ENCODE measurements around the gene LRRK1.

Gene LRRK1

DNA sequence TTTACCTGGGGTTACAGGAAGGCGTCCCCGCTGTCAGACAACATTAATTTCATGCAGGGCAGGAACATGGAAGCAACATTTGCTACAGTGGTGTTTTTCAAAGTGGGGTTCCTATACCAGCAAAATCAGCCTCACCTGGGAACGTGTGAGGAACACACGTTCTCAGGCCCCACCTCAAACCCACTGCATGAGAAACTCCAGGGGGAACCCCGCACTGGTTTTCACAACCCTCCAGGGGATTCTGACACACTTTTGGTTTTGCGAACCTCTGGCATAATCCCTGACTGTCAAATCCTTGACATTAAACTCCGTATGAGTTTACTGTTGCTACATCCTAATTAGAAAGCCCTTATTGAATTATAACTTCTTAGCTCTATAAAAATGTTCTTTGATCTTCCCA, 127.7 kb downstream of the LRRK1 start:
- no peaks in the 10 kb centered on the region for H3K27me3 ChIP-seq (ENCODE audit: control insufficient read depth in 3 of 3, insufficient read depth in 3 of 3, low read depth in 1 of 3, low read length in 3 of 3)
- H2BK15ac ChIP-seq (ENCODE audit: low read length), result no peak overlapping the region
- no peak overlapping the region for H3K9ac ChIP-seq (ENCODE audit: low read depth, low read length, poor library complexity)
- H3K14ac ChIP-seq (ENCODE audit: low read length), result no peak overlapping the region
- H2BK5ac ChIP-seq (ENCODE audit: low read length), result no peak overlapping the region
- no peaks in the 10 kb centered on the region for H3K9me3 ChIP-seq (replicated peaks in 1 of 2; ENCODE audit: control insufficient read depth in 2 of 2, insufficient read depth in 1 of 2, low read depth in 1 of 2, low read length in 2 of 2)
- no peak for DNase-seq (ENCODE audit: low spot score)
- H3K4me3 ChIP-seq (ENCODE audit: low read length in 2 of 2), result no peak overlapping the region
- no peak overlapping the region for H4K8ac ChIP-seq (ENCODE audit: low read depth, low read length)
- no peak overlapping the region for H2AFZ ChIP-seq (ENCODE audit: low read length)
- no peak overlapping the region for H2BK120ac ChIP-seq (ENCODE audit: low read depth, low read length)
- no peak overlapping the region for H3K18ac ChIP-seq (ENCODE audit: low read length)
- H3K4me2 ChIP-seq (ENCODE audit: insufficient read depth, low read length, poor library complexity, severe bottlenecking), result no peak overlapping the region
- no peak overlapping the region for H4K91ac ChIP-seq (ENCODE audit: low read depth, low read length, poor library complexity)
- WGBS, 2 donors (ENCODE audit: extremely low coverage in 2 of 2, insufficient read length in 2 of 2, insufficient replicate concordance in 1 of 2), result no CpG with 5 or more reads among the region's 7 CpGs
- no peak overlapping the region for H2BK12ac ChIP-seq (ENCODE audit: low read length)
- H3K23ac ChIP-seq (ENCODE audit: low read depth, low read length, poor library complexity), result no peak overlapping the region
- no peaks in the 10 kb centered on the region for H3K36me3 ChIP-seq (replicated peaks in 1 of 2; ENCODE audit: control insufficient read depth in 2 of 2, insufficient read depth in 2 of 2, low read length in 2 of 2)
- H2AK5ac ChIP-seq (ENCODE audit: low read depth, low read length), result no peak overlapping the region
- no peak overlapping the region for H3K27ac ChIP-seq (replicated peaks; ENCODE audit: low read length)
- H3K4ac ChIP-seq (ENCODE audit: low read length), result no peak overlapping the region
- H3K79me1 ChIP-seq (ENCODE audit: low read depth, low read length), result no peaks in the 10 kb centered on the region
- H3K4me1 ChIP-seq (ENCODE audit: control insufficient read depth in 2 of 2, insufficient read depth in 1 of 2, low read depth in 1 of 2, low read length in 2 of 2), result peaks cover 0 to 16% of the 10 kb centered on the region in 2 donors

DNA sequence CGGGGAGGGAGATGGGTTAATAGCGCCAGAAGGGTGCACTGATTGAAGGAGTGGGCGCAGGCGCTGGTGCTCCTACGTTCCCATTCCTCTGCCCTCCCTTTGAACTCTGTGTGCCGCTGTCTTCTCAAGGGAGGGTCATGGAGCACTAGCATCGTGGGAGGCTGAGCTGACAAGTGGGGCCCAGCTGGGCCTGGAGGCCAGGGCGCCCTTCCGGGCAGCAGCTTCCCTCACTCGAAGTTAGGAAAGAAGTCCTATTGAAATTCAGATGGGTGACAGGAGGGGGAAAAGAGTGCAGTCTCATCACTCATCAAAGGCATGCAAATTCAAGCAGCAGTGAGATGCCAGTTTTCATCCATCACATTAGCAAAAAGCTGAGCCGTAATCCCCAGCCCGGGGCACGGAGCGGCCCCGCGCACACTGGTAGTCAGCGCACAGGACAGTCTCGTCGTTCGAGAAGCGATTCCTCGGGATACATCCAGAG, 128.2 kb downstream of the LRRK1 start:
- no peak overlapping the region for H3K4ac ChIP-seq (ENCODE audit: low read length)
- H3K27me3 ChIP-seq (ENCODE audit: control insufficient read depth in 3 of 3, insufficient read depth in 3 of 3, low read depth in 1 of 3, low read length in 3 of 3), result no peaks in the 10 kb centered on the region
- H3K79me1 ChIP-seq (ENCODE audit: low read depth, low read length), result no peaks in the 10 kb centered on the region
- no peaks in the 10 kb centered on the region for H3K9me3 ChIP-seq (replicated peaks in 1 of 2; ENCODE audit: control insufficient read depth in 2 of 2, insufficient read depth in 1 of 2, low read depth in 1 of 2, low read length in 2 of 2)
- H3K23ac ChIP-seq (ENCODE audit: low read depth, low read length, poor library complexity), result no peak overlapping the region
- no peak overlapping the region for H3K4me3 ChIP-seq (ENCODE audit: low read length in 2 of 2)
- no peak overlapping the region for H2BK12ac ChIP-seq (ENCODE audit: low read length)
- no peaks in the 10 kb centered on the region for H3K36me3 ChIP-seq (replicated peaks in 1 of 2; ENCODE audit: control insufficient read depth in 2 of 2, insufficient read depth in 2 of 2, low read length in 2 of 2)
- peaks cover 3 to 16% of the 10 kb centered on the region in 2 donors for H3K4me1 ChIP-seq (ENCODE audit: control insufficient read depth in 2 of 2, insufficient read depth in 1 of 2, low read depth in 1 of 2, low read length in 2 of 2)
- no peak overlapping the region for H2BK120ac ChIP-seq (ENCODE audit: low read depth, low read length)
- no peak overlapping the region for H2BK15ac ChIP-seq (ENCODE audit: low read length)
- no peak overlapping the region for H2BK5ac ChIP-seq (ENCODE audit: low read length)
- WGBS, 2 donors (ENCODE audit: extremely low coverage in 2 of 2, insufficient read length in 2 of 2, insufficient replicate concordance in 1 of 2), result no CpG with 5 or more reads among the region's 22 CpGs
- no peak overlapping the region for H3K18ac ChIP-seq (ENCODE audit: low read length)
- H4K8ac ChIP-seq (ENCODE audit: low read depth, low read length), result no peak overlapping the region
- peak overlapping the region; percentile 69 for H2AFZ ChIP-seq (ENCODE audit: low read length)
- H3K27ac ChIP-seq (replicated peaks; ENCODE audit: low read length), result no peak overlapping the region
- H3K9ac ChIP-seq (ENCODE audit: low read depth, low read length, poor library complexity), result no peak overlapping the region
- no peak overlapping the region for H4K91ac ChIP-seq (ENCODE audit: low read depth, low read length, poor library complexity)
- no peak for DNase-seq (ENCODE audit: low spot score)
- H2AK5ac ChIP-seq (ENCODE audit: low read depth, low read length), result no peak overlapping the region
- no peak overlapping the region for H3K4me2 ChIP-seq (ENCODE audit: insufficient read depth, low read length, poor library complexity, severe bottlenecking)
- no peak overlapping the region for H3K14ac ChIP-seq (ENCODE audit: low read length)

DNA sequence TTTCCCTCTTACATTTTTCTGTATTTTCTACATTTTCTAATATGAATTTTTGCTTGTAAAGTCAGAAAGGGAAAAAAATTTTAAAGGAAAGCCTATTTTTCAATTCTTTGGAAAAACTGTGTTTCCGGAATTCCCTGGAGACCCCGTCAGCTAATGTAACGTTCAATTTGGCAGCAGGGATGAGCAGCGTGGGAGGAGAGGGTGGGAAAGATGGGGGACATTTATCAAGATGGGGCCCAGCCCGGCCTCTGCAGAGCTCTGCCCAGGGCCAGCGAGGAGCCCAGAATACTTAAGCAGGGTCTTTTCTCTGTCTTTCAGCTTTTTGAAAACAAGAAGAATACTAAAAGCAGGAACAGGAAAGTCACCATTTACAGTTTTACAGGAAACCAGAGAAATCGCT, 129.0 kb downstream of the LRRK1 start:
- no peaks in the 10 kb centered on the region for H3K79me1 ChIP-seq (ENCODE audit: low read depth, low read length)
- H3K27ac ChIP-seq (replicated peaks; ENCODE audit: low read length), result no peak overlapping the region
- H2AK5ac ChIP-seq (ENCODE audit: low read depth, low read length), result no peak overlapping the region
- H4K8ac ChIP-seq (ENCODE audit: low read depth, low read length), result no peak overlapping the region
- no peak overlapping the region for H2BK120ac ChIP-seq (ENCODE audit: low read depth, low read length)
- no peaks in the 10 kb centered on the region for H3K36me3 ChIP-seq (replicated peaks in 1 of 2; ENCODE audit: control insufficient read depth in 2 of 2, insufficient read depth in 2 of 2, low read length in 2 of 2)
- no peak for DNase-seq (ENCODE audit: low spot score)
- no peak overlapping the region for H2BK12ac ChIP-seq (ENCODE audit: low read length)
- H4K91ac ChIP-seq (ENCODE audit: low read depth, low read length, poor library complexity), result no peak overlapping the region
- H3K4me1 ChIP-seq (ENCODE audit: control insufficient read depth in 2 of 2, insufficient read depth in 1 of 2, low read depth in 1 of 2, low read length in 2 of 2), result peaks cover 3 to 16% of the 10 kb centered on the region in 2 donors
- no peak overlapping the region for H3K4me3 ChIP-seq (ENCODE audit: low read length in 2 of 2)
- no CpG with 5 or more reads among the region's 7 CpGs for WGBS, 2 donors (ENCODE audit: extremely low coverage in 2 of 2, insufficient read length in 2 of 2, insufficient replicate concordance in 1 of 2)
- no peak overlapping the region for H3K23ac ChIP-seq (ENCODE audit: low read depth, low read length, poor library complexity)
- no peak overlapping the region for H3K4me2 ChIP-seq (ENCODE audit: insufficient read depth, low read length, poor library complexity, severe bottlenecking)
- H3K27me3 ChIP-seq (ENCODE audit: control insufficient read depth in 3 of 3, insufficient read depth in 3 of 3, low read depth in 1 of 3, low read length in 3 of 3), result no peaks in the 10 kb centered on the region
- no peak overlapping the region for H2BK5ac ChIP-seq (ENCODE audit: low read length)
- H2BK15ac ChIP-seq (ENCODE audit: low read length), result no peak overlapping the region
- H3K9me3 ChIP-seq (replicated peaks in 1 of 2; ENCODE audit: control insufficient read depth in 2 of 2, insufficient read depth in 1 of 2, low read depth in 1 of 2, low read length in 2 of 2), result no peaks in the 10 kb centered on the region
- H3K14ac ChIP-seq (ENCODE audit: low read length), result no peak overlapping the region
- no peak overlapping the region for H3K4ac ChIP-seq (ENCODE audit: low read length)
- H3K18ac ChIP-seq (ENCODE audit: low read length), result no peak overlapping the region
- no peak overlapping the region for H3K9ac ChIP-seq (ENCODE audit: low read depth, low read length, poor library complexity)
- H2AFZ ChIP-seq (ENCODE audit: low read length), result peak overlapping the region; percentile 12

DNA sequence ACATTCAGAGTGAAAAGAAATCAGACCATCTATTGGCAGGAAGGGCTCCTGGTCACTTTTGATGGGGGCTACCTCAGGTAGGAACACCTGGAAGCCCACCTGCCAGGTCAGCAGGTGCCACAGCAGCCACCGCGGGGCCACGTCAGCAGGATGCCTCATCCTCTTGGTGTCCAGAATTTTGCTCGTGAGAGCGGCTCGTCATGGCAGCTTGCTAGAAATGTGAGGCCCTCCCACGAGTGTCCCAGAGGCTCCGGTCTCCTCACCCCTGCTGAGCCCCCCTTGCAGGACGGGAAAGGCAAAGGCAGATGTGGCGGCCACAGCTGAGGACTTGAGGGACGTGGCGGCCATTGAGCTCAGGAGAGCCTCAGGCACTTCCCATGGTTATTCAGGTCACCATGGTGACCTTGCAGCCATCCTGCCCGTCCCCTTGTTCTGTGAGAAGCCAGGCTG, 129.4 kb downstream of the LRRK1 start:
- Histone ChIP-seq H3K27ac (replicated peaks; ENCODE audit: low read length) (no peak overlapping the region), H2BK12ac (ENCODE audit: low read length) (no peak overlapping the region), H3K18ac (ENCODE audit: low read length) (peak overlapping the region; percentile 35), H3K36me3 (replicated peaks in 1 of 2; ENCODE audit: control insufficient read depth in 2 of 2, insufficient read depth in 2 of 2, low read length in 2 of 2) (no peaks in the 10 kb centered on the region), H3K4me1 (ENCODE audit: control insufficient read depth in 2 of 2, insufficient read depth in 1 of 2, low read depth in 1 of 2, low read length in 2 of 2) (peaks cover 3 to 16% of the 10 kb centered on the region in 2 donors), H3K14ac (ENCODE audit: low read length) (no peak overlapping the region), H2BK5ac (ENCODE audit: low read length) (no peak overlapping the region), H2AFZ (ENCODE audit: low read length) (peak overlapping the region; percentile 12), H3K4ac (ENCODE audit: low read length) (no peak overlapping the region), H4K8ac (ENCODE audit: low read depth, low read length) (no peak overlapping the region), H4K91ac (ENCODE audit: low read depth, low read length, poor library complexity) (no peak overlapping the region), H3K79me1 (ENCODE audit: low read depth, low read length) (no peaks in the 10 kb centered on the region), H3K4me2 (ENCODE audit: insufficient read depth, low read length, poor library complexity, severe bottlenecking) (no peak overlapping the region), H3K9me3 (replicated peaks in 1 of 2; ENCODE audit: control insufficient read depth in 2 of 2, insufficient read depth in 1 of 2, low read depth in 1 of 2, low read length in 2 of 2) (no peaks in the 10 kb centered on the region), H2BK15ac (ENCODE audit: low read length) (no peak overlapping the region), H2AK5ac (ENCODE audit: low read depth, low read length) (peak overlapping the region; percentile 90), H2BK120ac (ENCODE audit: low read depth, low read length) (no peak overlapping the region), H3K4me3 (ENCODE audit: low read length in 2 of 2) (no peak overlapping the region), H3K9ac (ENCODE audit: low read depth, low read length, poor library complexity) (no peak overlapping the region), H3K23ac (ENCODE audit: low read depth, low read length, poor library complexity) (peak overlapping the region; percentile 45), H3K27me3 (ENCODE audit: control insufficient read depth in 3 of 3, insufficient read depth in 3 of 3, low read depth in 1 of 3, low read length in 3 of 3) (no peaks in the 10 kb centered on the region)
- no peak for DNase-seq (ENCODE audit: low spot score)
- no CpG with 5 or more reads among the region's 13 CpGs for WGBS, 2 donors (ENCODE audit: extremely low coverage in 2 of 2, insufficient read length in 2 of 2, insufficient replicate concordance in 1 of 2)

All from neuronal stem cell (in vitro differentiated cells).